ELF-1 (cell line): ENCODE measurements around the gene POU6F2.

ENCODE experiments used
- DNase-seq: peaks from one replicate; pipeline ENCODE4 v3.0.0-alpha.2; 2016; ENCODE audit warnings: low read depth, low spot score

Gene POU6F2

GRCh38 chr7:38978491-38978890, 782 bp downstream of the POU6F2 start:
- peak; percentile 9 for DNase-seq

- no peak for DNase-seq
These were observed 14.5 kb downstream of the POU6F2 start for GRCh38 chr7:38992203-38992602.

- no peak for DNase-seq
These were observed 23.9 kb downstream of the POU6F2 start for GRCh38 chr7:39001595-39001994.

GRCh38 chr7:39002755-39003154, 25.0 kb downstream of the POU6F2 start:
- DNase-seq, result no peak

- DNase-seq, result no peak
These were observed 27.3 kb downstream of the POU6F2 start for GRCh38 chr7:39005036-39005435.

GRCh38 chr7:39005461-39005860, 27.8 kb downstream of the POU6F2 start:
- no peak for DNase-seq

GRCh38 chr7:39013049-39013939, 35.6 kb downstream of the POU6F2 start:
- peak; percentile 44 for DNase-seq

- DNase-seq, result peak; percentile 67
These were observed 38.9 kb downstream of the POU6F2 start for GRCh38 chr7:39016609-39017008.

- no peak for DNase-seq
These were observed 39.7 kb downstream of the POU6F2 start for GRCh38 chr7:39017369-39017915.

- DNase-seq, result no peak
These were observed 45.1 kb downstream of the POU6F2 start for GRCh38 chr7:39022796-39023195.

GRCh38 chr7:39027491-39027890, 49.8 kb downstream of the POU6F2 start:
- no peak for DNase-seq

- no peak for DNase-seq
These were observed 56.3 kb downstream of the POU6F2 start for GRCh38 chr7:39033885-39034624.

GRCh38 chr7:39035156-39035555, 57.4 kb downstream of the POU6F2 start:
- no peak for DNase-seq

- DNase-seq, result no peak
These were observed 58.2 kb downstream of the POU6F2 start for GRCh38 chr7:39035903-39036302.

- peak; percentile 83 for DNase-seq
These were observed 65.0 kb downstream of the POU6F2 start for GRCh38 chr7:39042670-39043069.

- no peak for DNase-seq
These were observed 65.8 kb downstream of the POU6F2 start for GRCh38 chr7:39043531-39043930.

GRCh38 chr7:39044489-39044888, 66.8 kb downstream of the POU6F2 start:
- DNase-seq, result no peak

GRCh38 chr7:39045231-39045630, 67.5 kb downstream of the POU6F2 start:
- DNase-seq, result no peak

GRCh38 chr7:39051279-39051678, 73.6 kb downstream of the POU6F2 start:
- DNase-seq, result no peak

GRCh38 chr7:39051707-39052106, 74.0 kb downstream of the POU6F2 start:
- no peak for DNase-seq

- DNase-seq, result no peak
These were observed 77.0 kb downstream of the POU6F2 start for GRCh38 chr7:39054731-39055130.

- DNase-seq, result no peak
These were observed 78.4 kb downstream of the POU6F2 start for GRCh38 chr7:39056153-39056552.

GRCh38 chr7:39062811-39063210, 85.1 kb downstream of the POU6F2 start:
- no peak for DNase-seq
